Common myeloid progenitor, CD34-positive (primary cell): Measurements from ENCODE around the gene PCYT1A.
A peak's percentile ranks its signal among the peaks of the same experiment; 100 is the strongest.

Source experiments
- CTCF ChIA-PET: fragments of 350-600 bp; sonication (Branson Sonifier 250); formaldehyde crosslinking; loops from one replicate; lab custom pipeline; 2021; ENCODE audit warnings: antibody characterized with exemption; lab: Charles Lee
- POLR2A ChIA-PET: fragments of 350-600 bp; sonication (Branson Sonifier 250); formaldehyde crosslinking; loops from one replicate; lab custom pipeline; 2021; ENCODE audit warnings: antibody characterized with exemption; lab: Charles Lee
- DNase-seq, 3 donors: peaks; one replicate each; pipeline versions ENCODE4 v3.0.0 to v3.0.0-alpha.2; 2013
- H3K27ac ChIP-seq, 2 experiments: 1 replicate in 1 of 2; 2 replicates in 1 of 2; pipeline ENCODE4 v1.7.0; 2013; ENCODE audit warnings: inconsistent platforms in 2 of 2, low read length in 2 of 2, mild to moderate bottlenecking in 2 of 2, low read depth in 1 of 2, moderate library complexity in 1 of 2; ENCODE audit not compliant: severe bottlenecking in 2 of 2, insufficient read depth in 1 of 2, poor library complexity in 1 of 2
- H3K27me3 ChIP-seq, 5 experiments: replicated peaks in 2 of 5; 1 replicate in 3 of 5; 2 replicates in 2 of 5; pipeline versions ENCODE4 v1.6.1 to v1.7.0; 2013; ENCODE audit warnings: low read length in 4 of 5, mild to moderate bottlenecking in 2 of 5, moderate library complexity in 2 of 5, inconsistent platforms in 1 of 5; ENCODE audit not compliant: insufficient read depth in 5 of 5, control insufficient read depth in 4 of 5
- H3K36me3 ChIP-seq, 4 experiments: 1 replicate in 2 of 4; 2 replicates in 2 of 4; pipeline versions ENCODE4 v1.6.1 to v1.7.0; 2013; ENCODE audit warnings: low read length in 3 of 4, control low read depth in 1 of 4, mild to moderate bottlenecking in 1 of 4; ENCODE audit not compliant: control insufficient read depth in 4 of 4, insufficient read depth in 4 of 4
- H3K4me1 ChIP-seq, 4 experiments: 1 replicate in 3 of 4; 2 replicates in 1 of 4; pipeline versions ENCODE4 v1.6.1 to v1.7.1; 2013; ENCODE audit warnings: low read length in 3 of 4, mild to moderate bottlenecking in 3 of 4, control low read depth in 1 of 4, inconsistent platforms in 1 of 4, moderate library complexity in 1 of 4; ENCODE audit not compliant: control insufficient read depth in 4 of 4, insufficient read depth in 4 of 4; ENCODE audit errors: control extremely low read depth in 1 of 4
- H3K4me3 ChIP-seq, 7 experiments: 1 replicate in 4 of 7; 2 replicates in 3 of 7; pipeline versions ENCODE4 v1.5.1 to v1.7.0; 2013; ENCODE audit warnings: mild to moderate bottlenecking in 7 of 7, low read length in 6 of 7, moderate library complexity in 6 of 7, inconsistent platforms in 2 of 7, low read depth in 2 of 7, control low read depth in 1 of 7; ENCODE audit not compliant: insufficient read depth in 4 of 7, control insufficient read depth in 1 of 7; ENCODE audit errors: extremely low read depth in 1 of 7
- H3K9me3 ChIP-seq, 5 experiments: 1 replicate in 4 of 5; 2 replicates in 1 of 5; pipeline versions ENCODE4 v1.6.1 to v1.7.1; 2013; ENCODE audit warnings: low read length in 4 of 5, mild to moderate bottlenecking in 2 of 5, inconsistent platforms in 1 of 5, low read depth in 1 of 5, moderate library complexity in 1 of 5; ENCODE audit not compliant: control insufficient read depth in 4 of 5, insufficient read depth in 2 of 5; ENCODE audit errors: control extremely low read depth in 1 of 5
- WGBS: methylation state at CpG from one replicate; pipeline ENCODE4 v1.1.5; 2013; ENCODE audit not compliant: insufficient coverage; 5-methylcytosine and 5-hydroxymethylcytosine counted together

PCYT1A gene

DNA sequence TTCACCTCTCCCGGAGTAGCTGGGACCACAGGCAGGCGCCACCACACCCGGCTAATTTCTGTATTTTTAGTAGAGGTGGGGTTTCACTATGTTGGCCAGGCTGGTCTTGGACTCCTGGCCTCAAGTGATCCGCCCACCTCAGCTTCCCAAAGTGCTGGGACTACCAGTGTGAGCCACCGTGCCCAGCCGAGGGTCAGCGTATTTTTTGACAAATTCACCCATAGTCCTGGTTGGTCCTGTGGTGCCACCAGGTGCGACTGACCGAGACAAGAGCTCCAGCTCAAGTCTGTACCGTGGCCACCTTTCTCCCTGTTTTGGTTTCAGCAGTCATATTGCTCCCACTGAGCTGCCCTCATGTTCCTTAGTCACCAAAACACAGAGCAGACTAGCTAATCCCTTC lies 62.4 kb downstream of the PCYT1A start:
- 100% methylated on average over 10 of the region's 10 CpGs for WGBS
- ChIA-PET POLR2A (no interaction called here), CTCF (no interaction called here)

DNA sequence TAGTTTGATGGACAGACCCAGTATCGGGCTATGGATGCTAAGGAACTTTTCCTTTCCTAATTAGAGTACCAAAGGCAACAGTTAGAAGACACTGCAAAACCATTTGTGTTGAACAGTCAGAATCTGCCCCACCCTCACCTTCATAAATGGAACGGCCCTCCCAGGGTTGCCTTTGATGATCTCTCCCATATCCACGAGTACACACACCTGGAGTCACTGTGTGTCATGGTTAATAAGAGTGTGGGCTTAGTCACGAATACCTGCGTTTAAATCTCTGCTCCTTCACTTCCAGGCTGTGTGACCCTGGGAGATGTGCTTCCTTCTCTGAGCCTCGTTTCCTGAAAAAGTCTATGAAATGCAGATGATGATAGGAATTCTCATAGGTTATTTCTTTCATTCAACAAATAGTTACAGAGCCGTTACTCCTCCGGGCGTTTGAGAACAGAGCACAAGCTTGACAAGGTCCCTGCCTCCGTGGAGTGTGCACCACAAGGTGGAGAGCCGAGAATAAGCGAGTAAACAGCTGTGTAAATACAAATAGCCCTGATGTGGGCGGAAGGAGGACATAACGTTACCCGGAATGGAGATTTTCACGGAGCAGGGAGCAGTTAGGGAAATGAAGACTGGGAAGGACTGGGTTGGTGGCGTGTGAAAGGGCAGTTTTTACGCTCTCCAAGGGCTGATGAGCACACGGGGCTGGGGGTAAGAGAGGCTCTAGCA lies 64.5 kb downstream of the PCYT1A start:
- ChIA-PET POLR2A (no interaction called here), CTCF (no interaction called here)
- no peaks in the 10 kb centered on the region for H3K27me3 ChIP-seq
- H3K4me3 ChIP-seq, result no peak overlapping the region
- 90% methylated on average over 12 of the region's 19 CpGs for whole genome bisulfite sequencing
- no peaks in the 10 kb centered on the region for H3K9me3 ChIP-seq
- peaks cover 0 to 21% (median 16%) of the 10 kb centered on the region in 4 experiments for H3K4me1 ChIP-seq
- H3K36me3 ChIP-seq, result no peaks in the 10 kb centered on the region
- H3K27ac ChIP-seq, result no peak overlapping the region
- DNase-seq, result no peak

More for the DNA sequence above, 62.4 kb downstream of the PCYT1A start:
- H3K27me3 ChIP-seq, result no peaks in the 10 kb centered on the region
- H3K4me1 ChIP-seq, result peaks cover 0 to 7% (median 3%) of the 10 kb centered on the region in 4 experiments
- H3K4me3 ChIP-seq, result no peak overlapping the region
- no peaks in the 10 kb centered on the region for H3K36me3 ChIP-seq
- DNase-seq, result no peak
- H3K9me3 ChIP-seq, result no peaks in the 10 kb centered on the region
- H3K27ac ChIP-seq, result no peak overlapping the region

DNA sequence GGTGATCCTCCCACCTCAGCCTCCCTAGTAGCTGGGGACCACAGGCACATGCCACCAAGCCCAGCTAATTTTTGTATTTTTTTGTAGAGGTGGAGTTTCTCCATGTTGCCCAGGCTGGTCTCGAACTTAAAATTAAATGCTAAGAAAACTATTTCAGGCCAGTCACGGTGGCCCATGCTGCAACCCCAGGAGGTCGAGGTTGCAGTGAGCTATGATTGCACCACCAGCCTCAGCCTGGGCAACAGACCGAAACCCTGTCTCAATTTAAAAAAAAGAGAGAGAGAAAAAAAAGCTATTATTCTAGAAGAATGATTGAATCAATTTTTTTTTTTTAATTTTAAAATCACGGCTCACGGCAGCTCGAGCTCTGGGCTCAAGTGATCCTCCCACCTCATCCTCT lies 66.5 kb downstream of the PCYT1A start:
- H3K9me3 ChIP-seq, result no peaks in the 10 kb centered on the region
- WGBS, result 95% methylated on average over 5 of the region's 7 CpGs
- no peaks in the 10 kb centered on the region for H3K36me3 ChIP-seq
- DNase-seq, result no peak
- no peak overlapping the region for H3K4me3 ChIP-seq
- no peaks in the 10 kb centered on the region for H3K27me3 ChIP-seq
- H3K4me1 ChIP-seq, result peaks cover 0 to 21% (median 16%) of the 10 kb centered on the region in 4 experiments
- ChIA-PET CTCF (interaction anchor here (0.6 to 1.5 kb wide), 3 partner anchors 51 to 147 kb away, joined by 3 to 5 read pairs (median 4); no protein-coding TSS in a partner anchor), POLR2A (no interaction called here)
- H3K27ac ChIP-seq, result no peak overlapping the region

DNA sequence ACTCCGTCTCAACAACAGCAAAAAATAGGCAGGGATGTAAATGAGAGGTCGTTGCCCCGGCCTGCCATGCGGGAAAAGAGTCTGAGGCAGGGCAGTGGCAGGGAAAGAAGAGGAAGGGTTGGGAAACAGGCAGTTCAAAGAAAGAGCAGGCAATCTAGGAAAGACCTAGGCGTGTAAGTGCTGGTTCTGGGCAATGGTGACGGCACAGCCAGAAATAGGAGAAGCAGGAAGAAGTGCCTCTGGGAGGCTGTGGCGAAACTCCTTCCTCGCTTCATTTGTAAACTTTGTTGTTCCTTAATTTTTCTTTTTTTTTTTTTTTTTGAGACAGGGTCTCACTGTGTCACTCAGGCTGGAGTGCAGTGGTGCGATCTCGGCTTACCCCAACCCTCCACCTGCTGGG lies 66.9 kb downstream of the PCYT1A start:
- ChIA-PET CTCF (interaction anchor here (0.8 to 1.5 kb wide), 2 partner anchors 136 to 146 kb away, joined by 3 to 4 read pairs; no protein-coding TSS in a partner anchor), POLR2A (no interaction called here)
- no peak for DNase-seq
- H3K36me3 ChIP-seq, result no peaks in the 10 kb centered on the region
- no peak overlapping the region for H3K4me3 ChIP-seq
- H3K27me3 ChIP-seq, result no peaks in the 10 kb centered on the region
- H3K27ac ChIP-seq, result no peak overlapping the region
- peaks cover 0 to 21% (median 16%) of the 10 kb centered on the region in 4 experiments for H3K4me1 ChIP-seq
- WGBS, result 93% methylated on average over 5 of the region's 10 CpGs
- H3K9me3 ChIP-seq, result no peaks in the 10 kb centered on the region

DNA sequence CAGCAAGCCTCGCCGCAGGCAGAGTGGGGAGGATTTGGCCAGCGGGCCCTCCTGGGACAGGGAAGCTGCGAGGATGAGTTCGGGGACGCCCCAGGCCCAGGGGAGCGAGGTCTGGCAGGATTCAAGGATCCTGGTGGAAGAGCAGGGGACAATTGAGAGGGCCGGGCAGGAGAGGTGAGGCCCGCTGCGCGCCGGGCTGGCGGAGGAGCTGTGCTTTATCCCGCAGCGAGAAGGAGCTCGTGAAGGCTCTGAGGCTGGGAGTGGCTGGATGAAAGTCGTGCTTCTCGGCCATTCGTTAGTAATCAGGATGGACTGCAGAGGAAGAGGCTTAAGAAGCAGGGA lies 67.6 kb downstream of the PCYT1A start:
- POLR2A ChIA-PET, result no interaction called here
- H3K27ac ChIP-seq, result no peak overlapping the region
- H3K4me3 ChIP-seq, result peak overlapping the region in 1 of 7 experiments; percentile 72

DNA sequence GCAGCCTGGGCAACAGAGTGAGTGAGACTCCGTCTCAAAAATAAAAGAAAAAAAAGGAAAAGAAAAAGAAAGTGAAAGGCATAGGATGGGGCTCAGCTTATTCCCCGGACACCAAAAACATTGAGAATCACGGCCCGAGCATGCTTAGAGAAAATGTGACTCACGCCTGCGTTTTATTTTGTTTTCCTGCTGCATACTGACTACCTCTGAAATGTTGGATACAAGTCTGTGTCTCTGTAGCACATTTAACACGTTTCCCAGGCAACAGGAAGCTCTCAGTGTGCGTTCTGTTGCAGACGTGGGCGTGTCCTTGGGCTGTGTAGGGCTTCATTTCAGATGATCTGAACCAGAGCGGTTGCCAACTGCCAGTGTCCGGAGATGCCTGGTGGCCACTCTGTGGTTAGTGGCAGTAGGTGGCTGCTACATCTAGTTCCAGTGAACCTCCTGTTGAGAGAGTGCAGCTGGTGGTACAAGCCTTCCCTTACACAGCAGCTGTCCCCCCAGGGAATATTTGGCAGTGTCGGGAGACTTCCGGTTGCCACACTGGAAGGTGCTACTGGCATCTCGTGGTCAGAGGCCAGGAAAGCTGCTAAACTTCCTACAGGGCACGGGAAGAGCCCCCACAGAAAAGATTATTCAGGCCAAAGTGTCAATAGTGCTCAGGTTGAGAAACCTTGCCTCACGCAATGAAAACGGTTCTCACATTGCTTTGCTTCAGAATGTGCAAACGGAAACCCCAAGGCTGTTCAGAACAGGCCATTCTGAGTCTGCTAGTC lies 68.1 kb downstream of the PCYT1A start:
- H3K36me3 ChIP-seq, result no peaks in the 10 kb centered on the region
- H3K9me3 ChIP-seq, result no peaks in the 10 kb centered on the region
- CTCF ChIA-PET, result interaction anchor here (1.1 kb wide), 1 partner anchor 23 kb away, joined by 3 read pairs; no protein-coding TSS in a partner anchor
- WGBS, result 19% methylated on average over 19 of the region's 19 CpGs
- POLR2A ChIA-PET, result no interaction called here
- no peaks in the 10 kb centered on the region for H3K27me3 ChIP-seq
- peak; percentile 67 to 95 (median 91) for DNase-seq
- peak overlapping the region in 6 of 7 experiments; percentile 33 to 72 (median 52) for H3K4me3 ChIP-seq
- H3K27ac ChIP-seq, result no peak overlapping the region
- H3K4me1 ChIP-seq, result peaks cover 0 to 21% (median 16%) of the 10 kb centered on the region in 4 experiments

More for the DNA sequence above, 67.6 kb downstream of the PCYT1A start:
- H3K36me3 ChIP-seq, result no peaks in the 10 kb centered on the region
- CTCF ChIA-PET, result interaction anchor here (1.1 kb wide), 1 partner anchor 24 kb away, joined by 3 read pairs; no protein-coding TSS in a partner anchor
- no peaks in the 10 kb centered on the region for H3K27me3 ChIP-seq
- no peaks in the 10 kb centered on the region for H3K9me3 ChIP-seq
- 93% methylated on average over 19 of the region's 19 CpGs for WGBS
- H3K4me1 ChIP-seq, result peaks cover 0 to 21% (median 16%) of the 10 kb centered on the region in 4 experiments
- DNase-seq, result no peak
